Mesendoderm (in vitro differentiated cells): ENCODE measurements around the gene CAPG.

Experiments
- DNase-seq: peaks from one replicate; pipeline ENCODE4 v3.0.0; 2013
- H2AK5ac ChIP-seq: 2 replicates; pipeline ENCODE4 v1.6.1; 2013; ENCODE audit warnings: low read length, inconsistent platforms
- H2BK120ac ChIP-seq: 2 replicates; pipeline ENCODE4 v1.6.1; 2013; ENCODE audit warnings: low read depth, mild to moderate bottlenecking, low read length, moderate library complexity, mixed read lengths
- H2BK15ac ChIP-seq: replicated peaks from 2 replicates; pipeline ENCODE4 v1.6.1; 2013; ENCODE audit warnings: low read depth, mild to moderate bottlenecking, moderate library complexity
- H2BK5ac ChIP-seq: 2 replicates; pipeline ENCODE4 v1.6.1; 2013; ENCODE audit warnings: low read length, inconsistent platforms
- H3K18ac ChIP-seq: 2 replicates; pipeline ENCODE4 v1.6.1; 2013; ENCODE audit warnings: mild to moderate bottlenecking, low read length, mixed read lengths
- H3K23ac ChIP-seq: one replicate; pipeline ENCODE4 v1.6.1; 2013; ENCODE audit warnings: low read length
- H3K27ac ChIP-seq: 2 replicates; pipeline ENCODE4 v1.5.1; 2013; ENCODE audit warnings: low read depth, mild to moderate bottlenecking, inconsistent platforms, low read length, moderate library complexity
- H3K27me3 ChIP-seq: 2 replicates; pipeline ENCODE4 v1.6.1; 2013; ENCODE audit warnings: low read length, control low read depth, mild to moderate bottlenecking, inconsistent platforms; ENCODE audit not compliant: insufficient read depth, poor library complexity
- H3K36me3 ChIP-seq: 2 replicates; pipeline ENCODE4 v1.6.1; 2013; ENCODE audit warnings: low read length, inconsistent platforms; ENCODE audit not compliant: control insufficient read depth, insufficient read depth
- H3K4ac ChIP-seq: one replicate; pipeline ENCODE4 v1.6.1; 2013; ENCODE audit warnings: low read depth, mild to moderate bottlenecking, low read length, moderate library complexity
- H3K4me1 ChIP-seq: 2 replicates; pipeline ENCODE4 v1.6.1; 2013; ENCODE audit warnings: low read depth, low read length, inconsistent platforms; ENCODE audit not compliant: control insufficient read depth
- H3K4me2 ChIP-seq: 2 replicates; pipeline ENCODE4 v1.6.1; 2013; ENCODE audit warnings: low read length
- H3K4me3 ChIP-seq: 2 replicates; pipeline ENCODE4 v1.5.1; 2013; ENCODE audit warnings: mild to moderate bottlenecking, low read length
- H3K56ac ChIP-seq: one replicate; pipeline ENCODE4 v1.6.1; 2013; ENCODE audit warnings: low read length
- H3K79me1 ChIP-seq: 2 replicates; pipeline ENCODE4 v1.6.1; 2013; ENCODE audit warnings: low read length, inconsistent platforms
- H3K79me2 ChIP-seq: 2 replicates; pipeline ENCODE4 v1.6.1; 2013; ENCODE audit warnings: mild to moderate bottlenecking, low read length; ENCODE audit not compliant: control insufficient read depth, insufficient read depth
- H3K9ac ChIP-seq: 2 replicates; pipeline ENCODE4 v1.6.1; 2013; ENCODE audit warnings: low read length, inconsistent platforms
- H4K5ac ChIP-seq: one replicate; pipeline ENCODE4 v1.6.1; 2013; ENCODE audit warnings: low read length
- H4K8ac ChIP-seq: one replicate; pipeline ENCODE4 v1.6.1; 2013; ENCODE audit warnings: low read depth, mild to moderate bottlenecking, control low read depth, low read length, moderate library complexity
- WGBS: extraction: QIAGEN DNeasy Blood & Tissue Kit; methylation state at CpG from one replicate; pipeline ENCODE4 v1.1.7; 2013; ENCODE audit warnings: low lambda C conversion rate, missing lambda C conversion rate; ENCODE audit not compliant: insufficient coverage; ENCODE audit errors: extremely low coverage; 5-methylcytosine and 5-hydroxymethylcytosine counted together

The CAPG gene

DNA sequence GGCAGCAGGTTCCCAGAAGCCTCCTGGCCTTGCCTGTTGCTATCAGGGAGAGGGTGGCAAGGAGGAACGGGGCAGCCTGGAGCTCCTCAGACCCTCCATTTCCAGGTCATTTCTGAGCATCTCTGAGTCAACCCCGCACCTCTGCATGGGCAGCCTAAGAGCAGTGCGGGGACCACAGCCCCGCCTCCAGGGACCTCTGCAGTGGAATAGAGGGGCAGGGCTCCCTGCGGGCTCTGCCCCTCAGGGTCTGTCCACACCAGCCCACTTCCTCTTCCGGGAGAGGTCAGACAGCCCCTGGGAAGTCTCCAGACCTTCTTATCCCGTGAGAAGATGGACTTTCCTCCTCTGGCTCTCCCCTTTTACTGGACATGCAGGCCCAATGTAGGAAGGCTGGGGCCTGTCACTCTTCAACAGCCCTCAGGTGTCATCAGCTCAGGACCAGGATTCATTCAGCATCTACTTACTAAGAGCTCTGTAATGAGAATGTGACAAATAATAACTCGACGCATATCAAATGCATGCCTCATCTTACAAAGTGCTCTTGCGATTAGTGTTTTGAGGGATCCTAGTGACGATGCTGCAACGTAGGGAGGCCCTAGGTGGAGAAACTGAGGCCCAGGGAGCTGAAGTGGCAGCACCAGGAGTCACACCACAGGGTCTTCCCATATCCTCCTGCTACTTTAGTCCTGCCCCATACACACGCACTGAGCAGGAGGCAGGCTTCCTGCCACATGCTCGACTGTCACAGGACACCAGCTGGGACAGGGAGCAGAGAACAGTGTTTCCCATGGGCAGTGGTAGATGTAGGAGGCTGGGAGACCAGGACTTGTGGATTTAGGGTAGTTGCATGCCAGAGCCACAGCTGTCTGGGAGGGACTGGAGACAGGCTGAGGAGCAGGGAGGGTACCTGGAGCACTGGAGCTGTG, 36.4 kb upstream of the CAPG start:
- Histone ChIP-seq H4K5ac (no peak overlapping the region), H2BK15ac (no peak overlapping the region), H2BK5ac (no peak overlapping the region), H3K18ac (no peak overlapping the region), H3K27me3 (no peaks in the 10 kb centered on the region), H2AK5ac (no peak overlapping the region), H3K27ac (no peak overlapping the region), H3K79me1 (no peaks in the 10 kb centered on the region), H2BK120ac (no peak overlapping the region), H3K56ac (peak overlapping the region; percentile 62), H3K36me3 (no peaks in the 10 kb centered on the region), H3K9ac (peak overlapping the region; percentile 26), H3K4me3 (no peak overlapping the region), H4K8ac (no peak overlapping the region), H3K23ac (no peak overlapping the region), H3K4ac (no peak overlapping the region), H3K4me1 (no peaks in the 10 kb centered on the region), H3K4me2 (no peak overlapping the region), H3K79me2 (no peaks in the 10 kb centered on the region)
- no CpG with 5 or more reads among the region's 14 CpGs for WGBS
- DNase-seq, result no peak

DNA sequence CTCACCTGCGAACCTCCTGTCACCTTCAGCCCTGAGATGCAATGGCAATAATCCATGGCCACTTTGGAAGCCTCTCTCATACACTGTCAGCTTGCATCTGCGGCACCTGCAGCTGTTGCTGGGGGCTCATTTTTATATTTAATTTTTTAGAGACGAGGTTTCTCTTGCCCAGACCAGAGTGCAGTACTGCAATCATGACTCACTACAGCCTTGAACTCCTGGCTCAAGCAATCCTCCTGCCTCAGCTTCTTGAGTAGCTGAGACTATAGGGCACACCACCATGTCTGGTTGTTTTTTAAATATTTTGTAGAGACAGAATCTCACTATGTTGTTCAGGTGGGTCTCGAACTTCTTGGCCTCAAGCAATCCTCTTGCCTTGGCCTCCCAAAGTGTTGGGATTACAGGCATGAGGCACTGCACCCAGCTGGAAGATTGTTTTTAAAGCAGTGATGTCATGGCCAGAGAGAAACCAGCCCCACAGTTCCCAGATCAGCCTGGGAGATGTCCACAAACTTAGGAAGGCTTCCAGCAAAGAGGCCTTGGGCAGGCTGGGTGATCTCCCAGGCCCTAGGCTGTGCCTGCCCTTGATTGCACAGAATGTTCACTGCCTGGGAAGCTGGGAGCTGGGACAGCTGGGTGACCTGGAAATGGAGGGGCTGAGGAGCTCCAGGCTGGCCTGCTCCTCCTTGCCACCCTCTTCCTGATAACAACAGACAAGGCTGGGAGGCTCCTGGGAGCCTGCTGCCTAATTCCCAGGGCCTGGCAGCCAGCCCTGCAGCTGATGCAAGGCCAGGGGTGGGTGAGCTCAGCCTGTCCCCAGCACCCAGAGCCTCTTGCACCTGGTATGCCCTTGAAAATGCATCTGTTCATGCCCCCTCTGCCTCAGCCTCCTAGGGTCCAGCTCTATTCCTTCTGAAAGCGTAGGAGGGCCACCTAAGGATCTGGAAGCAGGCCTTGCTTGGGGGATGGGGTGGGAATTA, 35.4 kb upstream of the CAPG start:
- peak; percentile 52 for DNase-seq
- Histone ChIP-seq H2AK5ac (no peak overlapping the region), H3K27me3 (no peaks in the 10 kb centered on the region), H3K79me1 (no peaks in the 10 kb centered on the region), H4K8ac (no peak overlapping the region), H3K4ac (peak overlapping the region; percentile 85), H3K4me3 (no peak overlapping the region), H2BK120ac (no peak overlapping the region), H2BK5ac (no peak overlapping the region), H3K56ac (peak overlapping the region; percentile 62), H3K18ac (no peak overlapping the region), H3K4me1 (no peaks in the 10 kb centered on the region), H3K9ac (peak overlapping the region; percentile 26), H3K79me2 (no peaks in the 10 kb centered on the region), H4K5ac (peak overlapping the region; percentile 33), H3K36me3 (no peaks in the 10 kb centered on the region), H3K4me2 (no peak overlapping the region), H3K27ac (no peak overlapping the region), H3K23ac (no peak overlapping the region), H2BK15ac (no peak overlapping the region)
- WGBS, result no CpG with 5 or more reads among the region's 5 CpGs

DNA sequence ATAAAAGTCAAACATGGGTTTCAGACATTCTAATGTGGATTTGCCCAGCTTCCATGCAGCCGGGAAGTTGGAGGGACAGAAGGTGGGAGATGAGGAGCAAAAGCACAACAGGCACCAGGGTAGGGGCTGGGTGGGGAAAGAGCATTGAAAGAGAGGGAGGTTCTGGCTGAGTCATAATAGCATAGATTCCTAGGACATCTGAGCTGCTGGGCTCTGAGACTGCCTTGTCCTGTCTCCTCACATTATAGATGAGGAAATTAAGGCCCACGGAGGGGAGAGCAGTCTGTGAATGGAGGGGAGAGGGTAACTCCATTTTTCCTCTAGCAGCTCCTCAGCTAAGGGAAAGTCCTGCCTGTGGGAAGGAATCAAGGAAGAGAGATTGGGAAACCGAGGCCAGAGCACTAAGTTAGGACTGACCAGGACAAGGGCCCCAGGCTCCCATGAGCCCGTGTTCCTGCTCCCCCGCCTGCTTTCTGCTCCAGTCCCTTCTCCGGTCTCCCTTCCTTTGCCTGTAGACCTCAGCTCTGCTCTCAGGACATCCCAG, 34.5 kb upstream of the CAPG start:
- H3K4me3 ChIP-seq, result no peak overlapping the region
- H3K56ac ChIP-seq, result no peak overlapping the region
- H3K4me2 ChIP-seq, result no peak overlapping the region
- no peak overlapping the region for H2BK120ac ChIP-seq
- H4K8ac ChIP-seq, result no peak overlapping the region
- no peak overlapping the region for H2AK5ac ChIP-seq
- no peak overlapping the region for H4K5ac ChIP-seq
- peak overlapping the region; percentile 8 for H3K18ac ChIP-seq
- H3K79me1 ChIP-seq, result no peaks in the 10 kb centered on the region
- no peak for DNase-seq
- peak overlapping the region; percentile 85 for H3K4ac ChIP-seq
- WGBS, result no CpG with 5 or more reads among the region's 6 CpGs
- no peaks in the 10 kb centered on the region for H3K27me3 ChIP-seq
- H3K23ac ChIP-seq, result no peak overlapping the region
- no peak overlapping the region for H2BK15ac ChIP-seq
- H3K9ac ChIP-seq, result no peak overlapping the region
- no peak overlapping the region for H3K27ac ChIP-seq
- no peaks in the 10 kb centered on the region for H3K4me1 ChIP-seq
- H3K36me3 ChIP-seq, result no peaks in the 10 kb centered on the region
- no peaks in the 10 kb centered on the region for H3K79me2 ChIP-seq
- H2BK5ac ChIP-seq, result no peak overlapping the region

DNA sequence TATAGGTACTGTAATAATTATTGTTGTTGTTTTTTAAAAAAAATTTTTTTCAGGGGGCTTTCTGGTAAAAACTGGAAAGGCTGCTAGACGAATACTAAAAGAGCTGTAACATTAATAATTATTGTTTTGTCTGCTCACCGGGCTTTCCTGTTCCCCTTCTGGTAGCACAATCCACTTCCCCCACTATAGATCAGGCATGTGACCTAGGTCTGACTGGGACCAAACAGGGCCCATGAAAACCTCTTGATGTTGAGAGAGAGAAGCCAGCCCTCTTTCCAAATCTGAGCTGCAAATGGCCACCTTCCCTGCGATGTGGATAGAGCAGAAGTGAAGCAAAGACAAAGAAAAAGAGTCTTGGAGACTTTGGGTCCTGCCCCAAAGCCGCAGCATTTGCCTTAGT, 31.7 kb upstream of the CAPG start:
- H3K9ac ChIP-seq, result no peak overlapping the region
- no peak overlapping the region for H2BK15ac ChIP-seq
- H2BK120ac ChIP-seq, result no peak overlapping the region
- H3K18ac ChIP-seq, result no peak overlapping the region
- no peak overlapping the region for H2AK5ac ChIP-seq
- no peak overlapping the region for H3K4me3 ChIP-seq
- no peaks in the 10 kb centered on the region for H3K27me3 ChIP-seq
- no peak overlapping the region for H4K8ac ChIP-seq
- H3K79me1 ChIP-seq, result no peaks in the 10 kb centered on the region
- H3K4ac ChIP-seq, result no peak overlapping the region
- H3K36me3 ChIP-seq, result no peaks in the 10 kb centered on the region
- no peak overlapping the region for H2BK5ac ChIP-seq
- no peak overlapping the region for H4K5ac ChIP-seq
- no peak overlapping the region for H3K4me2 ChIP-seq
- H3K79me2 ChIP-seq, result no peaks in the 10 kb centered on the region
- no CpG with 5 or more reads among the region's 4 CpGs for WGBS
- DNase-seq, result no peak
- peak overlapping the region; percentile 34 for H3K56ac ChIP-seq
- H3K4me1 ChIP-seq, result peaks cover 9% of the 10 kb centered on the region
- no peak overlapping the region for H3K23ac ChIP-seq
- no peak overlapping the region for H3K27ac ChIP-seq

DNA sequence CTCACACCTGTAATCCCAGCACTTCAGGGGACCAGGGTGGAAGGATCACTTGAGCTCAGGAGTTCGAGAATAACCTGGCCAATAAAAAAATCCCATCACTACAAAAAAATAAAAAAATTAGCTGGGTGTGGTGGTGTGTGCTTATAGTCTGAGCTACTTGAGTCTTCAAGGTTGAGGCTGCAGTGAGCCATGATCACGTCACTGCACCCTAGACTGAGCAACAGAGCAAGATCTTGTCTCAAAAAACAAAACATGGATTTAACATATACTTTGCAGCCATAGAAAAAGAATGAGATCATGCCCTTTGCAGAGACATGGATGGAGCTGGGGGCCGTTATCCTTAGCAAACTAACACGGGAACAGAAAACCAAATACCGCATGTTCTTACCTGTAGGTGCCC, 30.6 kb upstream of the CAPG start:
- DNase-seq, result no peak
- Histone ChIP-seq H3K36me3 (no peaks in the 10 kb centered on the region), H3K23ac (no peak overlapping the region), H3K4me2 (no peak overlapping the region), H3K4me1 (peaks cover 9% of the 10 kb centered on the region), H3K4ac (no peak overlapping the region), H3K79me2 (no peaks in the 10 kb centered on the region), H3K27ac (no peak overlapping the region), H3K27me3 (no peaks in the 10 kb centered on the region), H4K5ac (no peak overlapping the region), H2BK120ac (no peak overlapping the region), H3K56ac (no peak overlapping the region), H2AK5ac (no peak overlapping the region), H2BK15ac (no peak overlapping the region), H4K8ac (no peak overlapping the region), H3K18ac (no peak overlapping the region), H3K79me1 (no peaks in the 10 kb centered on the region), H2BK5ac (no peak overlapping the region), H3K9ac (no peak overlapping the region), H3K4me3 (no peak overlapping the region)
- no CpG with 5 or more reads among the region's 5 CpGs for WGBS
